NCI-H345 (cell line): ENCODE data around the gene MRPL50.
"Not testable (repeated sequence)": the region's sequence is repeated elsewhere in the genome, so short reads cannot be mapped to it uniquely, and the experiment has no call there.

Source experiments
- DNase-seq: peaks from one replicate; lab custom pipeline; 2025; lab: John Stamatoyannopoulos, UW

Gene MRPL50

DNA sequence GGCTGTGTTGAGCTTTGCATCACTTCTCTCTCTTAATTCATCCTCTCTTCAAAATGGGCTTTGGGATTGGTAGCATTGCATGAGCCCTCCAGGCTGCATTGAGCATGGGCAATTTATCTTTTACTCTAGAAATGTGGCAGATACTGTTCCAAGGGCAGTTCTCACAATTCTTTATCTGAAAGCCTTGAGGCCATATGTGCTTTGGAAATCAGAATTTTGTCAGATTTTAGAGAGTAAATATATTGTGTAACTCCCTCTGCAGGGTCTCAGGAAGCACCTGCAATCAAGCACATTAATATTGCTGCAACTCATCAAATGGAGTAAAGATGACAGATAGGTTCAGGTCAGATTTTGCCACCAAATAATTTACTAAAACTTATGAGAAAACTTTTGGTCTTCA, 19.6 kb upstream of the MRPL50 start:
- DNase-seq, result no peak

DNA sequence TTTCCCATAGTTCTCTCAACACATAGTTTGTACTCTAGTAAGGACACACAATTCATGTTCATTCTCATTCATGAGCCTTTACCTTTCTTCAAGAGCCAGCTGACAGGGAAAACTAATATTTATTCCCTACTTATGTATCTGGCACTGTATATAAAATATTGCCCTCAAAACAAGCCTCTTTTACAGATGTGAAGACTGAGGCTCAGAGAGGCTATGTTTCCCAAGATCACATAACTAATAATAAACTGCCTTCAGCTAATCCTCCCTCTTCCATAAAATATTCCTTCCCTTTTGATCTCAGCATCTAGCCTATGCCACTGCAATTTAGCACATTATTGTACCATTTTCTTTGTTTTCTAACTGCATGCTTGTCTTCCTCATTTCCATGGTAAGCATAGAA, 19.0 kb upstream of the MRPL50 start:
- DNase-seq, result no peak

DNA sequence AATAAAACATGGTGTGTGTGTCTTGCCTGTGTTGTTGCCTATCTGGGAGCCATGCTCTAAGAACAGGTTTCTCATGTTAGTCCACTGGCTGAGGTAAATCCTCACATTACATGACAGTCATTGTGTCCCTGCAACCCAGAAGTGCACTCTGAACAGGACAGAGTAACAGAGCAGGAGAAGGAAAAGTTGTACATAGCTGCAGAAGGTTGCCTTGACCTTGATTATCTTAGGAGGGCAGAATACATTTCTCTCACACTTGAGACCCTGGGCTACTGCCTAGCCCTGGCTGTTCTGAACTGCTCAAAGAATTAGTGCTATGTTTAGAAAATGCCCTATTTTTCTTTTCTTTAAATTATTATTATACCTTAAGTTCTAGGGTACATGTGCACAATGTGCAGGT, 17.2 kb upstream of the MRPL50 start:
- DNase-seq, result no peak

DNA sequence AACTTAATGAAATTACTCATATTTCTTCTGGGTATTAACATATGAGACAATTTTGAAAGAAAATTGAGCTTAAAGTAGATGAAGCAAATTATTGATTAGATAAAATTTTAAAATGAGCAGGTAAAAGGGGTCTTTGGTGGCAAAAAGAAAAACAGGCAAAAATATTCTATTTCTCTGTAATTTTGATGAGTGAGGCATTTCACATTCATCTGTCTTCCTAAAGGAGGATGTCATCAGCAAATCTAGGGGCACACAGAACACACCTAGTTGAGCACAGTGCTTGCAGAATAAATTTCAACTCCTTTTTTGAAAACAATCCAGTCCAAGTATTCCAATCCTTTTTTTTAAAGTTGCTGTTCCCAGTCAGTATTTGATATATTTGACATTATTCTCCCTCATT, 16.4 kb upstream of the MRPL50 start:
- no peak for DNase-seq

DNA sequence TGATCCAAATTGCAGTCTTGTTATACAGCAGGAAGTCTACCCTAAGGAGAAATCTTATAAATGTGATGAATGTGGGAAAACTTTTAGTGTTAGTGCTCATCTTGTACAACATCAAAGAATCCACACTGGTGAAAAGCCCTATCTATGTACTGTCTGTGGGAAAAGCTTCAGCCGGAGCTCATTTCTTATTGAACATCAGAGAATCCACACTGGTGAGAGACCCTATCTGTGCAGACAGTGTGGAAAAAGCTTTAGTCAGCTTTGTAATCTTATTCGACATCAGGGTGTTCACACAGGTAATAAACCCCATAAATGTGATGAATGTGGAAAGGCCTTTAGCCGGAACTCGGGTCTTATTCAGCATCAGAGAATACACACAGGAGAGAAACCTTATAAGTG, 10.7 kb upstream of the MRPL50 start:
- no peak for DNase-seq

DNA sequence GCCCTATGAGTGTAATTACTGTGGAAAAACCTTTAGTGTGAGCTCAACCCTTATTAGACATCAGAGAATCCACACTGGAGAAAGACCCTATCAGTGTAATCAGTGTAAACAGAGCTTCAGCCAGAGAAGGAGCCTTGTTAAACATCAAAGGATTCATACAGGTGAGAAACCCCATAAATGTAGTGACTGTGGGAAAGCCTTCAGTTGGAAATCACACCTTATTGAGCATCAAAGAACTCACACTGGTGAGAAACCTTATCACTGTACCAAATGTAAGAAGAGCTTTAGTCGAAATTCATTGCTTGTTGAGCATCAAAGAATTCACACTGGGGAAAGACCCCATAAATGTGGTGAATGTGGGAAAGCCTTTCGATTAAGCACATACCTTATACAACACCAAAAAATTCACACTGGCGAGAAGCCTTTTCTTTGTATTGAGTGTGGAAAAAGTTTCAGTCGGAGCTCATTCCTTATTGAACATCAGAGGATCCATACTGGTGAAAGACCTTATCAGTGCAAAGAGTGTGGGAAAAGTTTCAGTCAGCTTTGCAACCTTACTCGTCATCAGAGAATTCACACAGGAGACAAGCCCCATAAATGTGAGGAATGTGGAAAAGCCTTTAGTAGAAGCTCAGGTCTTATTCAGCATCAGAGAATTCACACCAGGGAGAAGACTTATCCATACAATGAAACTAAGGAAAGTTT, 10.1 kb upstream of the MRPL50 start:
- no peak for DNase-seq

DNA sequence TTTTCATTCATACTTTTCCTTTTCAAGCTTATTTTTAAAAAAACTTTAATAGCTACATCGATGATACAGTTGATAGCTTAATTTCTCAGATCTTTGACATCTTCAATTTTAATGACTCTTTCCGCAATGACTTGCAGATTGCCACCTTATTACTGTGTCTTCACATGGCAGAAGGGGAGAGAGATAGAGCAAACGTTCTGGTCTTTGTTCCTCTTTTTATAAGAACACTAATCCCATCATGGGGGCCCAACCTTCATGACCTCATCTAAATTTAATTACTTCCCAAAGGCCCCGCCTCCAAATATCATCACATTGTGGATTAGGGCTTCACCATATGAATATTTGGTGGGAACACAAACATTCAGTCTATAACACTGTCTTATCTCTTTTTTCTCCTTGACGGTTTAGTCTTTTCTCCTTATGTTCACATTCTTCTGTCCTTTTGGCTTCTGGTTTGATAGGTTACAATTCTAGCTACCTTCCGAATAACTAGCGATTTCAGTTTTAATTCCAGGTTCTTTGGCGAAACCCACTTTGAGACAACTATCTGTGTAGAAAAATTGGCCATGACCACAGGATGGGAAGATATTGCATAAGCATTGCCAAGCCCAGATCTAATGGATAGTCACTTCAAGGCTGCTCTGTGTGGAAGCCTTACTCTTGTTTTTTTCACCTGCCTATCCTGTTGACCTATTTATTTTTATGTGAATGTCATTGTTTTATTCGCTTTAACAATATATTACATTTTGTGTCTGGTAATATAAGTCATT, 5.3 kb upstream of the MRPL50 start:
- DNase-seq, result no peak

DNA sequence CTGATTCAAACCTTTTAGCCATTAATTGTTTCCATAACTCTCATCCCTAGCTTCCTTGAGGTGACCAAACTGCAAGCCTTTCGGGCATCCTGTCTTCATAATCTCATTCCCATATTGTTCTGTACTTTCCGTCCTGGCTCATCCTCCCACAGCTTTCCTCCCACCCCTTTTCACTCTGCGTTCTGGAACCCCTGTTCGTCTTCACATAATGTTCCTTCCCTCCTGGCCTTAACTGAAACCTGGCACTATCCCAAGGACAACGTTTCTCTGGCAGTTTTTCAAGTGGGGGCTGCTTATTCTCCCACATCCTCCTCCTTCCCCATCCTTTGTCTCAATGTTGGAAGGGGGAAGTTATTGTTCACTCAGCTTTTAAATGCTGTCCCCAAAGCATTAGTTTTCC, 1.7 kb upstream of the MRPL50 start:
- DNase-seq, result peak; percentile 13

DNA sequence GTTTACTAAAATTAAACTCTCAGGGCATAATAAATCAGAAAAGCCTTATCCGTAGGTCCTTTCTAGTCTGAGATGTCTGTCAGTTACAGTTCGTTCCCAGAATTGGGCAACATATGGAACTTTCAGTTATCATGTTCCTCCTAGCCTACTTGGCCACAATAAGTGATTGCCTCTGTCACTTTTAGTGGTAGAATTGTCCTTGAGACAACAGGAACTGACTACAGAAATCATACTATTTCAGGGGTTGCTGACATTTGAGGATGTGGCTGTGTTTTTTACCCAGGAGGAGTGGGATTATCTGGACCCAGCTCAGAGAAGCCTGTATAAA, 1.2 kb upstream of the MRPL50 start:
- DNase-seq, result no peak

DNA sequence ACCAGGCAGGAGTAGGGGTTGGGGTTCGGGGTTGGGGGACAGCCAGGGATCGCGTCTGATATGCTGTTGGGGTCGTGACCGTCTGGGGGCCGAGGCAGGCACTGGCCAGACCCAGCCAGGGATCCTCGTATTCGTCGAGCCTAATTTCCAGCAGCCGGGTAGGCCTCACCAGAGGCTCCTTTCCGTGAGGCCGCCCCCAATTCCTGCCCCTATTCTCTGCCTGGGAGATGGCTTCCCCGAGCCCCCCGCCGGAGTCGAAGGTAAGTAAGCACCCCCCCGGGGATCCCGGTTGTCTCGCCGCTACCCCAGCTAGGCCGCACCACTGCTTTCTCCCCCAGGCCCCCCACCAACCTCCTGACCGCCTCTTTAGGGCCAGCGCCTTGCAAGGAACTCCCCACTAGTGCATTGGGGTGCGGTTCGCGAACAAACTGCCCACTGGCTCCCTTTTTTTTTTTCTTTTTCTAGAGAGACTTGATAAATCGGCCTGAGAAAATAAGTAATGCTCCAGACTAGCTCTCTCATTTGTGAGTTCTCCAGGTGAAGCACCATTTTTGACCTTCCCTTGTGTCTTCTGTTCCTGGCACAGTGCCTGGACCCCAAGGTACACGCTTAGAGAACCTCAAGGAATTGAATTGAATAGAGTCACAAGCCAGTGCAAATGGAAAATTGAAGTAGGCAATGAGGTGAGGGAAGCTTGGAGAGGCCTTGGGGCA, 668 bp upstream of the MRPL50 start:
- DNase-seq, result peak; percentile 20

DNA sequence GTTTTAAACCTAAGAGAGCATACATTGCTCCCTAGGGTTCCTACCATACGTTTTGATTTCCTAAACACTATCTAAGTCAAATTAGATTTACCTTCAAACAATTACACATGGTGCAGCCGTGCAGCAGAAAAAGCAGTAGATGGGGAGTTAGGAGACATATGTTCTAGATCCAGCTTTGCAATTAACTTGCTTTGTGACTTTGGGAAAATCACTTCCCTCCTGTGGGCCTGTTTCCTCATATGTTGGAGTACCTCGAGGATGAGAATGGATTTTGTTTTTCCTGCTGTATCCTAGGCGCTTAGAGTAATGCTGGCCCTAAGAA, 711 bp downstream of the MRPL50 start:
- no peak for DNase-seq

DNA sequence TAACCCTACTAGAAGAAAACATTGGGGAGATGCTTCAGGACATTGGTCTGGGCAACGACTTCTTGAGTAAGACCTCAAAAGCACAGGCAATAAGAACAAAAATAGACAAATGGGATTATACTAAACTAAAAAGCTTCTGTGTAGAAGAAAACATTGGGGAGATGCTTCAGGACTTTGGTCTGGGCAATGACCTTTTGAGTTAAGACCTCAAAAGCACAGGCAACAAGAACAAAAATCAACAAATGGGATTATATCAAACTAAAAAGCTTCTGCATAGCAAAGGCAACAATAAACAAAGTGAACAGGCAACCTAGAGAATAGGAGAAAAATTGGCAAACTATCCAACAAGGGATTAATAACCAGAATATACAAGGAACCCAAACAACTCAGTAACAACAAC, 3.7 kb downstream of the MRPL50 start:
- DNase-seq, result no peak

DNA sequence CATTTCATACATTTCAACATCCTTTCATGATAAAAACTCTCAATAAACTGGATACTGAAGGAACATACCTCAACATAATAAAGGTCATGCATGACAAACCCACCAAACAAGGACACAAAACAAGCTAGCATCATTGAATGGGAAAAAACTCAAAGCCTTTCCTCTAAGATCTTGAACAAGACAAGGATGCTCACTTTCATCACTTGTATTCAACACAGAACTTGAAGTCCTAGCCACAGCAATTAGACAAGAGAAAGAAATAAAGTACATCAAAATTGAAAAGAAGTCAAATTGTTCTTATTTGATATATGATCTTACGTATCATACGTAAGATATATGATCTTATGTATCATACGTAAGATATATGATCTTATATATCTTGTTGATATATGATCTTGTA, 5.3 kb downstream of the MRPL50 start:
- DNase-seq, result no peak

DNA sequence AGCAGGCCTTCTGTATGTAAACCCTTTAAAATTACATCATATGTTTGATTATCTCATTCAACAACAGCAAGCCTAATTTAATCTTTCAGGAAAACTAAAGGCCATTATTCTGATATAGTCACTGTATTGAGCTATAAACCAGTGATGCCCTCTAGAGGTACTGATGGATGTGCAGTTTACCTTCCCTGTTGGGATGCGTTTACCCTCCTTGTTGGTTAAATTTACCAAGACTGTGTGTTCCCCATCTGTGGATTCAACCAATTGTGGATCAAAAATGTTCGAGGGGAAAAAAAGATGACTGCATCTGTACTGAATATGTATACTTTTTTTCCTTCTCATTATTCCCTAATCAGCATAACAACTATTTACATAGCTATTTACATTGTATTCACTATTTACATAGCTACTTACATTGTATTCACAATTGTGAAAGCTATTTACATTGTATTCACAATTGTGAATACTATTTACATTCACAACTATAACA, 9.9 kb downstream of the MRPL50 start:
- DNase-seq, result peak; percentile 60

DNA sequence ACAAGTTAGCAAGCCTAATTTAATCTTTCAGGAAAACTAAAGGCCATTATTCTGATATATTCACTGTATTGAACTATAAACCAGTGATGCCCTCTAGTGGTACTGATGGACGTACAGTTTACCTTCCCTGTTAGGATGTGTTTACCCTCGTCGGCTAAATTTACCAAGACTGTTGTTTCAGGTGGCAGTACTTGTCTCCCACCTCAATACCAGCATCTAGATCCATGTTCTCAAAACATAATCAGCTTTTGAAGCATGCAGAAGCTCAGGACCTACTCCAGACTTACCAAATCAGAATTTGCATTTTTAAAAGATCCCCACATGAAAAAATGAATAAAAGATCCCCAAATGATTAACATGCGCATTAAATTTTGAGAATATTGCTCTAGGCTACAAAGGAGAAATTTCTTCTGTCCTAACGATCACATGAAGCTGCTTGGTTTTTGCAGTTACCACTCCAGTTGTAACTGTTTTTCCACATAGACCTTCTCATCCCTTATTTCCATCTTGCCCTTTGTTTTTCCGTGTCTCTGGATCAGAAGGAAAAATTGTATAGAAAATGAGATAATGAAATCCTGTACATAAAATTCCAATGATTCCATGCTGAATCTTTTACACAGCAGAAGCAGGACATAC, 10.4 kb downstream of the MRPL50 start:
- peak; percentile 85 for DNase-seq

DNA sequence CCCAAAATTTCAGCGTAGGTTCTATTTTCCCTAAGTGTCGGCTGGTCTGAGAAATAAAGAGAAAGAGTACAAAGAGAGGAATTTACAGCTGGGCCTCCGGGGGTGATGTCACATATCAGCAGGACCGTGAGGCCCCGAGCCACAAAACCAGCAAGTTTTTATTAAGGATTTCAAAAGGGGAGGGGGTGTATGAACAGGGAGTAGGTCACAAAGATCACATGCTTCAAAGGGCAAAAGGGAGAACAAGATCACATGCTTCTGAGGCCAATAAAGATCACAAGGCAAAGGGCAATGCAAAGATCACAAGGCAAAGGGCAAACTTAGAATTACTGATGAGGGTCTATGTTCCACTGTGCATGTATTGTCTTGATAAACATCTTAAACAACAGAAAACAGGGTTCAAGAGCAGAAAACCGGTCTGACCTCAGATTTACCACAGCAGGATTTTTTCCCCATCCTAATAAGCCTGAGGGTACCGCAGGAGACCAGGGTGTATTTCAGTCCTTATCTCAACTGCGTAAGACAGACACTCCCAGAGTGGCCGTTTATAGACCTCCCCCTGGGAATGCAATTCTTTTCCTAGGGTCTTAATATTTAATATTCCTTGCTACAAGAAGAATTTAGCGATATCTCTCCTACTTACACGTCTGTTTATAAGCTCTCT, 13.4 kb downstream of the MRPL50 start, which contains the start of gene BAAT:
Gene BAAT (minus strand): TSS at position 134 of the 664 bp plus-strand sequence. CDS start 13,602 bp downstream, outside the sequence.
- not testable (repeated sequence) for DNase-seq

DNA sequence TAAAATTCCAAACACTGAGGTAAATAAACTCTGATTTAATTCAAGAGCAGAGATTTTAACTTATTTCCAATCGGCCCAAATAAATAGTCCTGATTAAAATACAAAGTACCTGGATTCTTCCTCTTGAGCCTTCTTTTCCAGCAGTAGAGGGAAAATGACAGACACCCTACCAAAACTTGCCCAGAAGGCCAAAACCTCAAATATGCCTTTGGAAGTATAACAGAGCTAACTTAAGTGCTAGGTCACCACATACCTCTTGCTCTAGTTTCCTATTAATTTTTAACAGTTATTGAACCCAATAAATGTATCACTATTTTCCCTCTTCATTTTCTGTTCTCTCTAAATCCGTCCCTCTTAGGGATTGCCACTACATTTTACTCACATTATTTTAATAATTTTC, 15.1 kb downstream of the MRPL50 start:
- DNase-seq, result no peak

DNA sequence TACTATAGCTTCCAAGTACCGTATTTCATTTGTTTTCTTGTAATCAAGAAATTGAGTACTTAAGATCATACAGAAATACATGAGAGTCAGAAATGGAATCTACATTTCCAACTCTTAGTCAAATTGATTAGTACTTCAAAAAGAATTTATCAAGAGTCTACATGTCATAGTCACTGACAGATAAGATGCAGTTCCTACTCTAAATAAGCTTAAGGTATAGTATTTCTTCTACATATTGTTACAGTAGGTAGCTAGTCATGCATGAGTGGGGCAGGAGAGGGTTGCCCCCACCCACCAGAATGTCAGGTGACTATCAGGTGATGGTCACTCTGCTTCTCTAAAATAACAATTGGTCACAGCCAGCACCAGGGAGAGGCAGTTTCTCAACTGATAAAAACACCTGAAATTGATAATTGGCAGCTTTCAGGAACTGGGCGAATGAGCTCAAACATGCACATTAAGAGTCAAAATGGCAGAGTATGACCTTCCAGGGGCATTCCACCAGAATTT, 16.5 kb downstream of the MRPL50 start:
- DNase-seq, result peak; percentile 11

DNA sequence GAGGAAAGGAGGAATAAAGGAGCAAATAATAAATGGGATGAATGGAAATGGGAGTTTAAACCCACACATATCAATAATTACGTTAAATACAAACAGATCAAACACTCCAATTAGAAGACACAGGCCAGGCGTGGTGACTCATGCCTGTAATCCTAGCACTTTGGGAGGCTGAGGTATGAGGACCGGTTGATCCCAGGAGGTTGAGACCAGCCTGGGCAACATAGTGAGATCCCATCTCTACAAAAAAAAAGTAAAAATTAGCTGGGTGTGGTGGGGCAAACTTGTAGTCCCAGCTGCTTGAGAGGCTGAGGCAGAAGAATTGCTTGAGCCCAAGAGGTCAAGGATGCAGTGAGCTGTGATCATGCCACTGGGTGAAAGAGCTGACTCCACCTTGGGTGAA, 17.3 kb downstream of the MRPL50 start:
- DNase-seq, result no peak

DNA sequence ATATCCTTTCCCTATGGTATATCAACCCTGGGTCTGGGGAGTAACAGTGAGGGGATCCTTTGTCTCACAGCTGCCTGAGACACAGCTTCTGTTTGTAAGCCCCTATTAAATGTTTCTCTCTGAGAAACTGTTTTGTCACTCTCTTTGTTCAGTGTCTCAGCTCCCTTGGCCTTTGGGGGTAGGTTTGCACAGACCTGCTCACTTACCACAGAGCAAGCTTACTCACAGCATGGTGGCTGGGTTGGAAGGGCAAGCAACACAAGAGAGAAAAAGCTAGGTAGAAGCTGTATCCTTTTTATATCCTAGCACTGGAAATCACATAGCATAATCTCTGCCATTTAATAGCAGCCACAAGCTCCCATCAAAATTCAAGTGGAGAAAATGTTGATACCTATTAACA, 18.1 kb downstream of the MRPL50 start:
- no peak for DNase-seq

DNA sequence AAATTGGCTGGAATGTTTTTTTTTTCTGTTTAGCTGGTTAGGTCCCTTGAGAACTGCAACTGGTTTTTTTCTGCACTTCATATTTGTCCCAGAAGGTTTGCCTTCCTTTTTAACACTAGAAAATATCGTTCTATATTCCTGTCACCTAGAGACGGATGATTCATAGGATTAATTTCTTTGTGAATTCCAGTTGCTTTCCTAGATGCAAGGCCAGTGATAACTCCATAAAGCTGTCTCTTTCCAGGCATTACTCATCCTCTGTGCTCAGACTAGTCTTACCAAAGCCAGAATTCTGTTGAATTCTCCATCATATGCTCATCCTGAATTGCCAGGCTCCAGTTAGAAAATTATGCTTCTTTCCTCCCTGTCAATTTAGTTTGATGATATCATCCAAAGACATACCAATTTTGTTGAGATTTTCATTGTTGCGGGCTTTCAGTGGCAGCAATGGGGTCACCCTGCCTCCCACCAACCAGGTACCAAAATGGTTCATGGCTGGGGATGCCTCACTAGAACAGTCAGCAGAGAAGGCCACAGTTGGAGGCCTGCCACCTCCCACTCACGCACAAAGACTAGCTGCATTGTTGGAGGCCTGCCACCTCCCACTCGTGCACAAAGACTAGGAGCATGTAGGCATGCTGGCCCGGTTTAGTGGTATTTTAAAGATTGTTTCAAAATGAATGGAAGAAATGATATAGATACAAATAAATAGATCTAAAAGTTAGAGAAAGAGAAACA, 22.1 kb downstream of the MRPL50 start:
- DNase-seq, result no peak
